Keratinocyte (primary cell): Measurements from ENCODE around the gene CFAP46. TPM values are rescaled to one million over a fixed set of nuclear protein-coding genes. Genes with fewer than 3 reads are reported as not detected.

Experiments used
- DNase-seq: peaks from one replicate; pipeline ENCODE4 v3.0.0-alpha.2; 2011; ENCODE audit warnings: low read depth, missing footprints, low spot score
- FAIRE-seq: peaks from 2 replicates; lab custom pipeline; 2011; peaks lifted over from hg19 to GRCh38; lab: Jason Lieb, UNC
- H2AFZ ChIP-seq: 2 replicates; pipeline ENCODE4 v1.6.0; 2012; ENCODE audit warnings: low read length, control low read depth, inconsistent platforms; ENCODE audit not compliant: control insufficient read depth
- H3K27ac ChIP-seq: 2 replicates; pipeline ENCODE4 v1.5.1; 2011; ENCODE audit warnings: low read length; ENCODE audit not compliant: control insufficient read depth, insufficient read depth
- H3K27me3 ChIP-seq: 3 replicates; pipeline ENCODE4 v1.6.0; 2011; ENCODE audit warnings: low read length; ENCODE audit not compliant: control insufficient read depth, insufficient read depth; ENCODE audit errors: extremely low read depth
- H3K36me3 ChIP-seq, 2 experiments: 2 replicates in 1 of 2; 3 replicates in 1 of 2; pipeline ENCODE4 v1.5.1; 2011; ENCODE audit warnings: low read length in 2 of 2, mild to moderate bottlenecking in 1 of 2; ENCODE audit not compliant: control insufficient read depth in 2 of 2, insufficient read depth in 2 of 2; ENCODE audit errors: extremely low read depth in 1 of 2
- H3K4me1 ChIP-seq: 3 replicates; pipeline ENCODE4 v1.5.1; 2011; ENCODE audit warnings: low read length; ENCODE audit not compliant: control insufficient read depth, insufficient read depth; ENCODE audit errors: extremely low read depth
- H3K4me2 ChIP-seq: 3 replicates; pipeline ENCODE4 v1.6.0; 2011; ENCODE audit warnings: low read depth, low read length; ENCODE audit not compliant: control insufficient read depth, insufficient read depth; ENCODE audit errors: extremely low read depth
- H3K4me3 ChIP-seq, 3 experiments: fragments of 200-600 bp in 1 of 3; sonication (generic) in 1 of 3; 2 replicates in 2 of 3; 3 replicates in 1 of 3; pipeline ENCODE4 v1.5.1; 2011 to 2016; ENCODE audit warnings: low read length in 3 of 3, mild to moderate bottlenecking in 3 of 3, control low read depth in 2 of 3, inconsistent platforms in 1 of 3, low read depth in 1 of 3, mixed read lengths in 1 of 3, mixed run types in 1 of 3, moderate library complexity in 1 of 3; ENCODE audit not compliant: control insufficient read depth in 2 of 3, insufficient read depth in 2 of 3; ENCODE audit errors: extremely low read depth in 1 of 3
- H3K79me2 ChIP-seq: 2 replicates; pipeline ENCODE4 v1.6.0; 2012; ENCODE audit warnings: low read length; ENCODE audit not compliant: control insufficient read depth, insufficient read depth
- H3K9ac ChIP-seq: 3 replicates; pipeline ENCODE4 v1.6.0; 2011; ENCODE audit warnings: low read length; ENCODE audit not compliant: control insufficient read depth, insufficient read depth; ENCODE audit errors: extremely low read depth
- H3K9me1 ChIP-seq: 3 replicates; pipeline ENCODE4 v1.6.0; 2011; ENCODE audit warnings: low read length; ENCODE audit not compliant: control insufficient read depth, insufficient read depth; ENCODE audit errors: extremely low read depth
- H3K9me3 ChIP-seq: 2 replicates; pipeline ENCODE4 v1.5.1; 2012; ENCODE audit warnings: low read depth, low read length; ENCODE audit not compliant: control insufficient read depth
- H4K20me1 ChIP-seq: 3 replicates; pipeline ENCODE4 v1.6.0; 2011; ENCODE audit warnings: low read length; ENCODE audit not compliant: control insufficient read depth, insufficient read depth; ENCODE audit errors: extremely low read depth
- EZH2 ChIP-seq: IDR thresholded peaks from one replicate; pipeline ENCODE4 v1.6.1; 2012; ENCODE audit warnings: inconsistent platforms, mild to moderate bottlenecking, low read length, moderate library complexity
- dilution Hi-C: fragments of 300-500 bp; cut with MboI; formaldehyde crosslinking; loops from one replicate; pipeline ENCODE4 v1.7.0; 2020; ENCODE audit warnings: low sequenced_read_pairs; ENCODE audit not compliant: extremely low pct_ligation_motif_present
- polyA plus RNA-seq, 5 experiments: library from polyadenylated mRNA; depleted of rRNA in 3 of 5; stranded (reverse) in 3 of 5; stranded (forward) in 1 of 5; unstranded in 1 of 5; fragments of >200 nt; gene quantifications; 1 replicate in 1 of 5; 2 replicates in 3 of 5; 3 replicates in 1 of 5; pipeline versions ENCODE4 v1.2.1 to v1.2.3, GENCODE V29; 2011 to 2012; ENCODE audit warnings: missing spikeins in 2 of 5, low read depth in 1 of 5, low replicate concordance in 1 of 5
- TF ChIP-seq, protein P1 (sequence below), 3 experiments: IDR thresholded peaks in 1 of 3; conservative IDR thresholded peaks in 1 of 3; optimal IDR thresholded peaks in 1 of 3; 2 replicates in 2 of 3; 3 replicates in 1 of 3; pipeline versions ENCODE3 to v1.5.1; 2011; ENCODE audit warnings: low read length in 3 of 3, mild to moderate bottlenecking in 3 of 3, moderate library complexity in 2 of 3, control low read depth in 1 of 3, inconsistent platforms in 1 of 3; ENCODE audit not compliant: insufficient read depth in 2 of 3; ENCODE audit errors: extremely low read depth in 1 of 3

CFAP46 gene
- polyA plus RNA-seq, 1 donor (not counting 4 experiments of a cell fraction or from before 2014, with no cell fraction given): 1.00 TPM

DNA sequence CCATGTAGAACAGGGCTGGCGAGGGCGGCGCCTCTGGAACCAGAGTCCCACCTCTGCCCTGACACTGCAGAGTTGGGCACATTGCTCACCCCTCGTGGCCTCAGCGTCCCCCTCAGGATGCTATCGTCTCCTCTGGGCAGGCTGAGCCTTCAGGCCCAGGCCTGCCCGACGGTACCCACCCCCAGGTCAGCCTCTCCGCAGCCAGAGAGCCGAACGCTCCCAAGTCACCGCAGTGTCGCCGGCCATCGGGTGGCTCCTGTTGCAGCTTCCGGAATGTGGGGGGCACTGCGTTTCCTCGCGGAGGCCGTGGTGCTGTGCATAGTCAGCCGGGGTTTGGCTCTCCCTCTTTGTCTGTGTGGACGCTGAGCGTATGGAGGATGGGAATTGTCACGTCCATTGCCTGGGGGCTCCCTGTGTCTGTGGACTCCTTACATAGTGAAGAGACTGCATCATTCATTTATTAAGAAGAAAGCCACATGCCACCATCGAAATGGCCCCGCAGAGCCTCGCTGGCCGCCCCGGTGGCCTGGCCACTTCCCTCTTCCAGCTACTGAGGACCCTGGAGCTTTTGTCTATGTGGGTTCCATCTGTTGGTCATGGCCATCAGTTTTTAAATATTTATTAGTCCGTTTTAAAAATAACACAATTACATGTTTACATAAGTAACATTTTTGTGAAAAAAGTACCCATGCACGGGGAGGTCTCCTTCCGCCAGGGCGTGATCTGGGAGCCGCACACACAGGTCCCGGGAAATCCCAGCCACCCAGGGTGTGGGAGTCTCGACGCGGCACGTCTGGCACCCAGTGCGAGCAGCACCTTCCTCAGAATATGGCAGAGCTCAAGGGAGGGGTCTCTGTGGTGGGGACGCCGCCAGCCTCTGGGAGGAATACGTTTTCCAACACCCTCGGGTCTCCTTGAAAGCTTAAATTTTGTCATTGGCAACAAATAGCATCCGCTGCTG lies 172.0 kb downstream of the CFAP46 start:
- H3K36me3 ChIP-seq: no peaks in the 10 kb centered on the region
- dilution Hi-C loops: no loop called here

DNA sequence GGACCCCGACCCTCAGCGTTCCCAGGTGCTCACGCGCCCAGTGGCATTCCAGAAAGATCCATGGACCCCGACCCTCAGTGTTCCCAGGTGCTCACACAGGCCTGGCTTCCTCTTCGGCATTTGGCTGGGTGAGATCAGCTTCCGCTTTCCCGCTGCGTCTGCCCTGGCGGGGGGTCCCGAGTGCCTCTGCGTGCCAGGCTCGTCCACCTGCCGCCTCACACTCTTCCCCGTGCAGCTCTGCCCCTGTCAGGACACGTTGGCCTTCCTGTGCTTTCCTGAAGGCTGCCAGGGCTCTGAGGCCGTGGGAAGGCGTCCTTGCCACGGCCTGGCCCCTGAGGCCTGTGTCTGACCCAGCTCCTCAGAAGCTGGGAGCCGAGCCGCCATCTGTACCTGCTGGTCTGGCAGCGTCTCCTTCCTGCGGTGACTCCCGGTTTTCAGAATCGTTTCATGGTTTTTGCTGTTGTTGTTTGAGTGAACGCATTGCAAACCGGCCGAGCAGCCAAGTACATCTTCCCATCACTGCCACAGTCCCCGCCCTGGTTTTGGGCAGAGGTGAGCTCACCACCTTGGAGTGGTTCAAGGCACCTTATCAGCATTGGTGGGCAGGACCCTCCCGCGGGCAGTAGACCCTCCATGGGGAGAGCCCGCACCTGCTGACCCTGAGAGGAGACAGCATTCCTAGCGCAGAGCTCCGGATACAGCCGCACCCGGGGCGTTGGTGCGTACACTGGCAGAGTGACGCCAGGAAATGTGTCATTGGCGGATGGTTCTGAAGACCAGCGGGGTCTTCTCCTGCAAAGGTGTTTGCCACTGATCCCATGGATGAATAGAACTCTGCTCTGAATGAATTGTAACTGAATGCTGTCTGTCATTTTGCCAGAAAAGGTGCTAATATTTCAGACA lies 173.8 kb downstream of the CFAP46 start:
- Histone ChIP-seq H3K36me3 (no peaks in the 10 kb centered on the region), H2AFZ (no peak overlapping the region)

More for the DNA sequence above, 172.0 kb downstream of the CFAP46 start:
- no peaks in the 10 kb centered on the region for H3K79me2 ChIP-seq
- peaks cover 5% of the 10 kb centered on the region for H3K9me3 ChIP-seq
- H4K20me1 ChIP-seq: no peaks in the 10 kb centered on the region
- no peak overlapping the region for H3K27ac ChIP-seq
- H3K9ac ChIP-seq: no peak overlapping the region
- no peak overlapping the region for H2AFZ ChIP-seq
- no peak overlapping the region for H3K4me2 ChIP-seq
- H3K9me1 ChIP-seq: no peaks in the 10 kb centered on the region
- DNase-seq (no peak), FAIRE-seq (no peak)
- H3K4me1 ChIP-seq: no peaks in the 10 kb centered on the region
- no peak overlapping the region for H3K4me3 ChIP-seq
- H3K27me3 ChIP-seq: no peaks in the 10 kb centered on the region
- no peak for TF ChIP-seq EZH2
- TF ChIP-seq, protein P1, sequence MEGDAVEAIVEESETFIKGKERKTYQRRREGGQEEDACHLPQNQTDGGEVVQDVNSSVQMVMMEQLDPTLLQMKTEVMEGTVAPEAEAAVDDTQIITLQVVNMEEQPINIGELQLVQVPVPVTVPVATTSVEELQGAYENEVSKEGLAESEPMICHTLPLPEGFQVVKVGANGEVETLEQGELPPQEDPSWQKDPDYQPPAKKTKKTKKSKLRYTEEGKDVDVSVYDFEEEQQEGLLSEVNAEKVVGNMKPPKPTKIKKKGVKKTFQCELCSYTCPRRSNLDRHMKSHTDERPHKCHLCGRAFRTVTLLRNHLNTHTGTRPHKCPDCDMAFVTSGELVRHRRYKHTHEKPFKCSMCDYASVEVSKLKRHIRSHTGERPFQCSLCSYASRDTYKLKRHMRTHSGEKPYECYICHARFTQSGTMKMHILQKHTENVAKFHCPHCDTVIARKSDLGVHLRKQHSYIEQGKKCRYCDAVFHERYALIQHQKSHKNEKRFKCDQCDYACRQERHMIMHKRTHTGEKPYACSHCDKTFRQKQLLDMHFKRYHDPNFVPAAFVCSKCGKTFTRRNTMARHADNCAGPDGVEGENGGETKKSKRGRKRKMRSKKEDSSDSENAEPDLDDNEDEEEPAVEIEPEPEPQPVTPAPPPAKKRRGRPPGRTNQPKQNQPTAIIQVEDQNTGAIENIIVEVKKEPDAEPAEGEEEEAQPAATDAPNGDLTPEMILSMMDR (optimal IDR thresholded peaks at IDR 0.05 in 1 of 3, IDR thresholded peaks at IDR 0.05 in 1 of 3, conservative IDR thresholded peaks at IDR 0.05 in 1 of 3; ENCODE audit: extremely low read depth in 1 of 3, insufficient read depth in 2 of 3, low read length in 3 of 3): no peak

More for the DNA sequence above, 173.8 kb downstream of the CFAP46 start:
- H3K9me3 ChIP-seq: peaks cover 7% of the 10 kb centered on the region
- H3K9me1 ChIP-seq: no peaks in the 10 kb centered on the region
- no peak overlapping the region for H3K4me3 ChIP-seq
- H4K20me1 ChIP-seq: no peaks in the 10 kb centered on the region
- no peaks in the 10 kb centered on the region for H3K27me3 ChIP-seq
- no peaks in the 10 kb centered on the region for H3K4me1 ChIP-seq
- no peak for DNase-seq
- FAIRE-seq: no peak
- H3K9ac ChIP-seq: no peak overlapping the region
- H3K27ac ChIP-seq: no peak overlapping the region
- TF ChIP-seq, protein P1 (optimal IDR thresholded peaks at IDR 0.05 in 1 of 3, IDR thresholded peaks at IDR 0.05 in 1 of 3, conservative IDR thresholded peaks at IDR 0.05 in 1 of 3; ENCODE audit: extremely low read depth in 1 of 3, insufficient read depth in 2 of 3, low read length in 3 of 3): no peak
- no peak for TF ChIP-seq EZH2
- no peaks in the 10 kb centered on the region for H3K79me2 ChIP-seq
- dilution Hi-C loops: no loop called here
- no peak overlapping the region for H3K4me2 ChIP-seq
